ENCODE measurements around the gene EXOC3L2.

Gene EXOC3L2

DNA sequence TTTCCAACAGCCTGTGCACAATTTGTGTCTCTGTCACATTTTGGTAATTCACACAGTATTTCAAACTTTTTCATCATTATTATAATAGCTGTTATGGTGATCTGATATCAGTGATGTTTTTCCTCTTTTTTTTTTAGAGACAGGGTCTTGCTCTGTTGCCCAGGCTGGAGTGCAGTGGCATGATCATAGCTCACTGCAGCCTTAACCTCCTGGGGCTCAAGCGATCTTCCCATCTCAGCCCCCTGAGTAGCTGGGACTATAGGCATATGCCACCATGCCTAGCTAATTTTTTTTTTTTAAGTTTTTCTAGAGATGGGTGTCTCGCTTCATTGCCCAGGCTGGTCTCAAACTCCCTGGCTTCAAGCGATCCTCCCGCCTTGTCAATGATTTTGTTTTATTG, 11.6 kb upstream of the EXOC3L2 start:
- Histone ChIP-seq H3K79me2 (ENCODE audit: insufficient read depth, low read length) (no peaks in the 10 kb centered on the region), H3K9me2 (ENCODE audit: low read depth, low read length) (no peaks in the 10 kb centered on the region), H3K36me3 (ENCODE audit: insufficient read depth, low read length) (no peaks in the 10 kb centered on the region), H3K4me2 (ENCODE audit: low read length) (no peak overlapping the region), H3F3A (ENCODE audit: insufficient read depth, low read length) (no peaks in the 10 kb centered on the region), H2AFZ (ENCODE audit: low read length) (no peak overlapping the region), H3K9me3 (ENCODE audit: low read length) (no peaks in the 10 kb centered on the region), H4K20me1 (ENCODE audit: insufficient read depth, low read length) (no peaks in the 10 kb centered on the region), H3K9ac (ENCODE audit: low read length) (no peak overlapping the region), H3K4me3 (ENCODE audit: low read depth, low read length, poor library complexity, severe bottlenecking) (no peak overlapping the region), H3K27me3 (ENCODE audit: insufficient read depth, low read length) (no peaks in the 10 kb centered on the region), H3K4me1 (ENCODE audit: insufficient read depth, low read length, severe bottlenecking) (peaks cover 25% of the 10 kb centered on the region), H3K27ac (ENCODE audit: low read depth, low read length, poor library complexity, severe bottlenecking) (no peak overlapping the region)
- no peak for TF ChIP-seq EZH2 (IDR thresholded peaks at IDR 0.05; ENCODE audit: borderline replicate concordance, low read length)
- TF ChIP-seq, protein P1, sequence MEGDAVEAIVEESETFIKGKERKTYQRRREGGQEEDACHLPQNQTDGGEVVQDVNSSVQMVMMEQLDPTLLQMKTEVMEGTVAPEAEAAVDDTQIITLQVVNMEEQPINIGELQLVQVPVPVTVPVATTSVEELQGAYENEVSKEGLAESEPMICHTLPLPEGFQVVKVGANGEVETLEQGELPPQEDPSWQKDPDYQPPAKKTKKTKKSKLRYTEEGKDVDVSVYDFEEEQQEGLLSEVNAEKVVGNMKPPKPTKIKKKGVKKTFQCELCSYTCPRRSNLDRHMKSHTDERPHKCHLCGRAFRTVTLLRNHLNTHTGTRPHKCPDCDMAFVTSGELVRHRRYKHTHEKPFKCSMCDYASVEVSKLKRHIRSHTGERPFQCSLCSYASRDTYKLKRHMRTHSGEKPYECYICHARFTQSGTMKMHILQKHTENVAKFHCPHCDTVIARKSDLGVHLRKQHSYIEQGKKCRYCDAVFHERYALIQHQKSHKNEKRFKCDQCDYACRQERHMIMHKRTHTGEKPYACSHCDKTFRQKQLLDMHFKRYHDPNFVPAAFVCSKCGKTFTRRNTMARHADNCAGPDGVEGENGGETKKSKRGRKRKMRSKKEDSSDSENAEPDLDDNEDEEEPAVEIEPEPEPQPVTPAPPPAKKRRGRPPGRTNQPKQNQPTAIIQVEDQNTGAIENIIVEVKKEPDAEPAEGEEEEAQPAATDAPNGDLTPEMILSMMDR (IDR thresholded peaks at IDR 0.05; ENCODE audit: low read length) = no peak

DNA sequence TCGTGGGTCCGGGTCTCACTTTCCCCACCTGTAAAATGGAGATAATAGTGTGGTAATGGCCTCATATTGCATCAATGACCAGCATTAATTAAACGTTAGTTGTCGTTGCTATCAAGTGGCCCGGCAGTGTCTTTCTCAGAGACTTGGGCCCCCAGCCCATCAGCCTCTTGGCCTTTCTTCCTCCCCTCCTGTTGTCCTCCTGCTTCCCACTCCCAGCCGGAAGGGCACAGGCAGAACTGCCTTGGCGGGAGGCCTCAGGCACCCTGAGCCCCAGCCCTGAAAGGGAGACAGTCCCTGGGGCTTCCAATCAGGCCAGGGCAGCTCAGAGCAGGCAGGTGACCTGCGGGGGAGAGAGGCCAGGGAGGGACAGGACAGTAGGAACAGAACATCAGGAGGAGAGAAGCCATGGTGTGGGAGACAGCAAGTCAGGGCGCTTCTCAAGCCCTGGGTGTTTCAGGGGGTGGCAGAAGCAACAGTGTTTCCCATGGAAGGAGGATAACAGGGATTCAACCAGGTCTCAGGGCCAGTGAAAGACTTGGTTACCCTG, 10.5 kb upstream of the EXOC3L2 start:
- Histone ChIP-seq H3K4me2 (ENCODE audit: low read length) (no peak overlapping the region), H3K27ac (ENCODE audit: low read depth, low read length, poor library complexity, severe bottlenecking) (no peak overlapping the region), H3K9me3 (ENCODE audit: low read length) (no peaks in the 10 kb centered on the region), H3F3A (ENCODE audit: insufficient read depth, low read length) (no peaks in the 10 kb centered on the region), H3K4me1 (ENCODE audit: insufficient read depth, low read length, severe bottlenecking) (peaks cover 30% of the 10 kb centered on the region), H3K4me3 (ENCODE audit: low read depth, low read length, poor library complexity, severe bottlenecking) (no peak overlapping the region), H4K20me1 (ENCODE audit: insufficient read depth, low read length) (no peaks in the 10 kb centered on the region), H2AFZ (ENCODE audit: low read length) (no peak overlapping the region), H3K9me2 (ENCODE audit: low read depth, low read length) (no peaks in the 10 kb centered on the region), H3K9ac (ENCODE audit: low read length) (no peak overlapping the region), H3K27me3 (ENCODE audit: insufficient read depth, low read length) (no peaks in the 10 kb centered on the region), H3K79me2 (ENCODE audit: insufficient read depth, low read length) (no peaks in the 10 kb centered on the region), H3K36me3 (ENCODE audit: insufficient read depth, low read length) (no peaks in the 10 kb centered on the region)
- no peak for TF ChIP-seq EZH2 (IDR thresholded peaks at IDR 0.05; ENCODE audit: borderline replicate concordance, low read length)
- TF ChIP-seq, protein P1 (IDR thresholded peaks at IDR 0.05; ENCODE audit: low read length) = no peak

DNA sequence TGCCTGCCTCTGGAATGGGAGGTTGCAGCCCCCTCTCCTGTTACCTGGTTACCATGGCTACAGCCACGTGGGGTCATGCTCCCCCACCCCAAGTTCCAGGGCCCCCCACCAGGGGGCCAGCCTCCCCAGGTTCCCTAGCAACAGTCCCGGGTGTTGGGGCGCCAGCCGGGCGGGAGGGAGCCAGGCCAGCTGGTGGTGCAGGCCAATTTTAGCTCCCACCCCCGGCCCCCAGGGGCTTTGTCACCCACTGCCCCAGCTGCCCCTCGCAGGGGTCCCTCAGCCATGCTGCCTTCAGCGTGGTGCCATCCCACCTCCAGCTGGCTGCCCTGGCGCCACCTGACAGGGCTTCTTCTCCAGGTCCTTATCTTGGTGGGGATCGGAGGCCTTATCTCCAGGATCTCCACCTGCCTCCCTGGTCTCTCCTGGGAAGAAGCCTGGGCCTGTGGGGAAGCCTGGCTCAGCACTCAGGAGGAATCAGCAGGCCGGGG, 8.9 kb upstream of the EXOC3L2 start:
- no peak for TF ChIP-seq EZH2 (IDR thresholded peaks at IDR 0.05; ENCODE audit: borderline replicate concordance, low read length)
- TF ChIP-seq, protein P1 (IDR thresholded peaks at IDR 0.05; ENCODE audit: low read length) = peak; percentile 37
- Histone ChIP-seq H3K4me2 (ENCODE audit: low read length) (no peak overlapping the region), H3K4me1 (ENCODE audit: insufficient read depth, low read length, severe bottlenecking) (peaks cover 35% of the 10 kb centered on the region), H3K9me3 (ENCODE audit: low read length) (no peaks in the 10 kb centered on the region), H4K20me1 (ENCODE audit: insufficient read depth, low read length) (no peaks in the 10 kb centered on the region), H3K9me2 (ENCODE audit: low read depth, low read length) (no peaks in the 10 kb centered on the region), H3K4me3 (ENCODE audit: low read depth, low read length, poor library complexity, severe bottlenecking) (no peak overlapping the region), H3F3A (ENCODE audit: insufficient read depth, low read length) (no peaks in the 10 kb centered on the region), H2AFZ (ENCODE audit: low read length) (no peak overlapping the region), H3K9ac (ENCODE audit: low read length) (no peak overlapping the region), H3K79me2 (ENCODE audit: insufficient read depth, low read length) (no peaks in the 10 kb centered on the region), H3K27ac (ENCODE audit: low read depth, low read length, poor library complexity, severe bottlenecking) (no peak overlapping the region), H3K27me3 (ENCODE audit: insufficient read depth, low read length) (no peaks in the 10 kb centered on the region), H3K36me3 (ENCODE audit: insufficient read depth, low read length) (no peaks in the 10 kb centered on the region)

Measured in OCI-LY1 (cell line).